Kidney (tissue), 14 donors: ENCODE measurements around the gene C8G. TPM values are rescaled to one million over a fixed set of nuclear protein-coding genes. Genes with fewer than 3 reads are reported as not detected.
A peak's percentile ranks its signal among the peaks of the same experiment; 100 is the strongest.

Experiments
- DNase-seq, 5 donors: peaks; one replicate each; pipeline ENCODE4 v3.0.0-alpha.2; 2013 to 2020
- FAIRE-seq: peaks from 2 replicates; lab custom pipeline; 2012; peaks lifted over from hg19 to GRCh38; lab: Jason Lieb, UNC
- H3K27ac ChIP-seq, 2 donors: one replicate each; pipeline ENCODE4 v1.7.0; 2013; ENCODE audit warnings: low read depth in 2 of 2, low read length in 2 of 2, inconsistent platforms in 1 of 2
- H3K27me3 ChIP-seq: one replicate; pipeline ENCODE4 v1.7.1; 2013; ENCODE audit warnings: low read length, inconsistent platforms; ENCODE audit not compliant: control insufficient read depth, insufficient read depth
- H3K36me3 ChIP-seq, 3 donors: one replicate each; pipeline versions ENCODE4 v1.7.0 to v1.7.1; 2013; ENCODE audit warnings: low read length in 3 of 3, control low read depth in 1 of 3, inconsistent platforms in 1 of 3; ENCODE audit not compliant: insufficient read depth in 3 of 3, control insufficient read depth in 2 of 3
- H3K4me1 ChIP-seq, 3 donors: one replicate each; pipeline versions ENCODE4 v1.7.0 to v1.7.1; 2013; ENCODE audit warnings: low read length in 3 of 3, inconsistent platforms in 1 of 3, low read depth in 1 of 3; ENCODE audit not compliant: control insufficient read depth in 2 of 3, insufficient read depth in 2 of 3
- H3K4me3 ChIP-seq, 3 donors: one replicate each; pipeline versions ENCODE4 v1.7.0 to v1.8.1; 2013; ENCODE audit warnings: low read length in 3 of 3, control low read depth in 1 of 3, inconsistent platforms in 1 of 3
- H3K9ac ChIP-seq, 3 donors: one replicate each; pipeline versions ENCODE4 v1.7.0 to v1.7.1; 2013; ENCODE audit warnings: low read length in 3 of 3, control low read depth in 1 of 3, inconsistent platforms in 1 of 3
- H3K9me3 ChIP-seq, 3 donors: one replicate each; pipeline versions ENCODE4 v1.7.0 to v1.7.1; 2013; ENCODE audit warnings: low read length in 3 of 3, control low read depth in 1 of 3, inconsistent platforms in 1 of 3; ENCODE audit not compliant: control insufficient read depth in 2 of 3, insufficient read depth in 1 of 3
- intact Hi-C: fragments of 100-400 bp; cut with DNase I; formaldehyde crosslinking; loops from one replicate; pipeline ENCODE4 v1.11.1; 2022
- polyA plus RNA-seq: library from polyadenylated mRNA; stranded (reverse); fragments of 350-450 nt; fragmentation: Illumina TruSeq; extraction: RNeasy Lipid Tissue Mini Kit (QIAGEN cat#74804); gene quantifications from one replicate; pipeline ENCODE4 v1.2.3, GENCODE V29; 2014; ENCODE audit warnings: low read depth, low replicate concordance; ENCODE audit not compliant: insufficient read depth
- total RNA-seq: library from RNA; stranded (reverse); fragmentation: NEBNext Ultra II Directional; extraction: Animal tissue kit (Norgen Biotek cat#: 25700); gene quantifications from one replicate; pipeline ENCODE4 v1.2.1, GENCODE V29; 2021
- TF ChIP-seq, protein P1 (sequence below): IDR thresholded peaks from 3 replicates; pipeline ENCODE4 v1.5.1; 2012; ENCODE audit warnings: mild to moderate bottlenecking, moderate library complexity, borderline replicate concordance; ENCODE audit not compliant: insufficient read depth; ENCODE audit errors: extremely low read depth
- donor health status: control.
- donor health status: control.
- donor health status: control.
- donor health status: control.
- donor health status: control.
- donor health status: DM: yes; HTN: yes; CAD: no.
- donor health status: Normal renal cell carcinoma (clear cell type).

Gene C8G
- total and polyA plus RNA-seq, 2 donors from 2014 or later: 1.9 to 2.1 TPM

DNA sequence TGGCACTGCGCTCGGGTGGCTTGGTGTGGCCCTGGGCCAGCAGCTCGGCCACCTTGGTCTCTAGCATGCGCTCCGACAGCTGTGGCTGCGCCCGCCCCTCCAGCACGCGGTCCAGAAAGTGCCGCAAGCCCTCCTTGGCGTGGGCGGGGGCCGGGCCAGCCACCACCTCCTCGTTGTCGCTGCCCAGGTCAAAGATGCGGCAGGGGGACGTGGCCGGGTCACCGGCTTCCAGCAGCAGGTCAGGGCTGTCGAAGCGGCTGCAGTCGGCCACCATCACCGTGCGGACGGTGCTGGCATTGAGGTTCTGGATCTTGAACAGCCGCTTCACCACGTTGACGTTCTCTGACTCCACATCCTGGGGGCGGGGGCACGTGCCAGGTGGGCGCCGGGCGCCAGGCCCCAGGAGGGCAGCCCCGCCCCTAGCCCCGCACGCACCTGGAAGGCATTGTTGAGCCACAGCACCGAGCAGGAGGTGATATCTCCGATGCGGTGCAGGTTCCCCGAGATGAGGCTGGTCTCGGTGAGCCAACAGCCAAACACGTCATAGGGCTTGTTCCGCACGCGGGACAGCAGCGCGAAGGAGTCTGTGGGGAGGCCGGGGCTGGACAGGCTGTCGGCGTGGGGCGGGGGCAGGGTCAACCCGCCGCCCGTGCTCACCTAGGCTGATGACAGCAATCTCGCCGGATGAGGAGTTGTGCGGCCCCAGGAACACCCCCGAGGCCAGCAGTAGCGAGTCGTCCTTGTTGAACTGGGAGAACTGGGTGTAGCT is 2.7 kb upstream of the C8G start:
- H3K4me1 ChIP-seq: peaks cover 0 to 10% (median 0%) of the 10 kb centered on the region in 3 donors
- H3K27ac ChIP-seq: no peak overlapping the region
- DNase-seq: peak in 2 of 5 donors; percentile 59 to 80
- no peaks in the 10 kb centered on the region for H3K9me3 ChIP-seq
- TF ChIP-seq, protein P1, sequence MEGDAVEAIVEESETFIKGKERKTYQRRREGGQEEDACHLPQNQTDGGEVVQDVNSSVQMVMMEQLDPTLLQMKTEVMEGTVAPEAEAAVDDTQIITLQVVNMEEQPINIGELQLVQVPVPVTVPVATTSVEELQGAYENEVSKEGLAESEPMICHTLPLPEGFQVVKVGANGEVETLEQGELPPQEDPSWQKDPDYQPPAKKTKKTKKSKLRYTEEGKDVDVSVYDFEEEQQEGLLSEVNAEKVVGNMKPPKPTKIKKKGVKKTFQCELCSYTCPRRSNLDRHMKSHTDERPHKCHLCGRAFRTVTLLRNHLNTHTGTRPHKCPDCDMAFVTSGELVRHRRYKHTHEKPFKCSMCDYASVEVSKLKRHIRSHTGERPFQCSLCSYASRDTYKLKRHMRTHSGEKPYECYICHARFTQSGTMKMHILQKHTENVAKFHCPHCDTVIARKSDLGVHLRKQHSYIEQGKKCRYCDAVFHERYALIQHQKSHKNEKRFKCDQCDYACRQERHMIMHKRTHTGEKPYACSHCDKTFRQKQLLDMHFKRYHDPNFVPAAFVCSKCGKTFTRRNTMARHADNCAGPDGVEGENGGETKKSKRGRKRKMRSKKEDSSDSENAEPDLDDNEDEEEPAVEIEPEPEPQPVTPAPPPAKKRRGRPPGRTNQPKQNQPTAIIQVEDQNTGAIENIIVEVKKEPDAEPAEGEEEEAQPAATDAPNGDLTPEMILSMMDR: no peak
- intact Hi-C loops: loop anchor here (10.0 kb wide), 2 partner anchors 97 to 147 kb away; partner anchors contain the start of genes AJM1, CCDC183, PHPT1 and TMEM141
- no peak overlapping the region for H3K4me3 ChIP-seq
- H3K36me3 ChIP-seq: peaks cover 0 to 23% (median 7%) of the 10 kb centered on the region in 3 donors
- no peak overlapping the region for H3K9ac ChIP-seq
- H3K27me3 ChIP-seq: no peaks in the 10 kb centered on the region
- no peak for FAIRE-seq

DNA sequence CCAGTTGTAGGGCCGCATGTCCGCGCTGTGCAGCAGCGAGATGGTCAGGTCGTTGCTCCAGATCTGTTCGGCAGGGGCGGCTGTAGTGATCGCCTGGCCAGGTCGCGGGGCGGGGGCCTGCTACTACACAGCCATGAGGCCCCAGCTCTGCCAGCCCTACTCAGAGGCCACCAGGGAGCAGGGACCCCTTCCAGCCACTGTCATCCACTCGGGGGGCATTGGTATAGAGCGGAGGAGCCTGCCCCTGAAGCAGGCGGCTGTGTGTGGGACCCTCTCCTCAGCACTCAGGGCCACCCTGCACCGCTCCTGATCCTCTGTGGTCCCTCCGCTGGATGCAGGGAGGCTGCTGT is 2.2 kb upstream of the C8G start:
- DNase-seq: peak in 1 of 5 donors; percentile 80
- H3K9ac ChIP-seq: no peak overlapping the region
- no peak for FAIRE-seq
- intact Hi-C loops: loop anchor here (10.0 kb wide), 2 partner anchors 98 to 148 kb away; partner anchors contain the start of genes AJM1, CCDC183, PHPT1 and TMEM141
- TF ChIP-seq, protein P1: no peak
- H3K4me1 ChIP-seq: peaks cover 0 to 12% (median 2%) of the 10 kb centered on the region in 3 donors
- H3K4me3 ChIP-seq: no peak overlapping the region
- H3K36me3 ChIP-seq: peaks cover 0 to 23% (median 7%) of the 10 kb centered on the region in 3 donors
- H3K27ac ChIP-seq: no peak overlapping the region
- H3K27me3 ChIP-seq: no peaks in the 10 kb centered on the region
- no peaks in the 10 kb centered on the region for H3K9me3 ChIP-seq

DNA sequence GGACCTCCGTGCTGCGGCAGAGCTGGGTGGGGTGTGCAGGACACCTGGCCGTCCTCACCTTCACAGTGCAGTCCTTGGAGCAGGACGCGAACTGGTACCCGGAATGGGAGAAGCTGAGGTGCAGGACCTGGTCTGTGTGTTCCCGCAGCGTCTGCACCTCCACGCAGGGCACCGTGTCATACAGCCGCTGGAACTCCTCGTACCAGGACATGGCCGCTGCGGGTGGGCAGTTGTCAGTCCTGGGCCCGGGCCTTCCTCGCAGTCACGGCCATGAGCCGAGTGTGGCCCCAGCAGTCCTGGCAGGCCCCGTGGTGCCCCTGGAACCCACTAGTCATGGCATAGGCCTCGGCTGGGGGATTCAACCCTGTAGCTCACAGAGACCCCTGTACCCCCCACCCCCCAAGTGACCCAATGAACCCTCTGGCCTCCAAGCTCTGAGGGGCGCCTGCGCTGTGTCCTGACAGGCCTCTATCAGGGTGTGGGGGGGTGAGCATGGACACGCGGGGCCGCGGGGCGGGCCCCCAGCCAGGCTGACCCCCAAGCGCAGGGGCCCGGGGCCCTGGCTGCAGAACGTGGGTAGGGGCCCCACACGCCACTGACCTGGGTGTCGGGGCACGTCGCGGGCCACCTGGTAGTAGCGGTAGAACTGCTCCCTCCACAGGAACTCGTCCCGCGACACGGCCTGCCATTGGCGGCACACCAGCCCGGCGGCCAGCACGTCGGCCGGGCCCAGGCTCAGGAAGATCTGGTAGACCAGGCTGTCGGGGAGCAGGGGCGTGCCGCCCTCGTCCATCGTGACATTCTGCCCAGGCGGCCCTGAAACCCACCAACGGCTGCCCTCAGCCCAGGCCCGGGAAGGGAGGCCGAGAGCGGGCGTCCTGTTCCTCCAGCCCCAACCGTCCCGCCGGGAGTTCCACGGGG is 1.5 kb upstream of the C8G start:
- no peaks in the 10 kb centered on the region for H3K27me3 ChIP-seq
- H3K4me1 ChIP-seq: peaks cover 0 to 16% (median 4%) of the 10 kb centered on the region in 3 donors
- intact Hi-C loops: loop anchor here (10.0 kb wide), 2 partner anchors 99 to 149 kb away; partner anchors contain the start of genes AJM1, CCDC183, PHPT1 and TMEM141
- DNase-seq: peak in 1 of 5 donors; percentile 90
- H3K36me3 ChIP-seq: peaks cover 0 to 23% (median 7%) of the 10 kb centered on the region in 3 donors
- no peak for FAIRE-seq
- peak overlapping the region; percentile 68 to 83 for H3K27ac ChIP-seq
- peak overlapping the region; percentile 30 to 84 (median 63) for H3K4me3 ChIP-seq
- H3K9me3 ChIP-seq: no peaks in the 10 kb centered on the region
- peak overlapping the region in 2 of 3 donors; percentile 50 to 67 for H3K9ac ChIP-seq
- TF ChIP-seq, protein P1: no peak
